Measurements from ENCODE around the gene DMTF1. TPM values are rescaled to one million over a fixed set of nuclear protein-coding genes. Genes with fewer than 3 reads are reported as not detected.
"Not testable (repeated sequence)": the region's sequence is repeated elsewhere in the genome, so short reads cannot be mapped to it uniquely, and the experiment has no call there.

DMTF1 gene
- total RNA-seq, 2 donors from 2014 or later = 75.5 to 122 TPM

DNA sequence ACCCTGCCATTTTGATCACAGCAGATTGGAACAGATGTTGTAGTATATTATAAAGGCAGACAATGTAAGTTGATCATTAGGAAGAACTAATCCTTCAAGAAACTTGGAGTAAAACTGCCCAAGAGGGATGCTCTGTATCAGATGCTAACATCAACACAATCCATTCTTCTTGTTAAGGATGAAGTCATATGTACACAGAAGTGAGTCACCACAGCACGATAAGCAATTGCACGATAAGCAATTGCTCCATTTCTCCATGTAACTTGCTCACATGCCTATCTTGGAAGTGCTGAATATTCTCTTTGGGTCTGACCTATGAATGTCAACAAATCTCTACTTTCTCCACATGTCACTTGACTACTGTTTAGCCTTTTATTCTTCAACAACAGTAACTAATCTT is 41.5 kb upstream of the DMTF1 start:
- intact Hi-C loops (cut with DNase I) = no loop called here
- Histone ChIP-seq H3K36me3 (replicated peaks in 1 of 2; ENCODE audit: insufficient read depth in 1 of 2, low read depth in 2 of 2) (no peaks in the 10 kb centered on the region), H3K27me3 (no peaks in the 10 kb centered on the region), H3K27ac (no peak overlapping the region), H3K9me3 (no peaks in the 10 kb centered on the region), H3K4me1 (no peaks in the 10 kb centered on the region), H3K4me3 (no peak overlapping the region)
- TF ChIP-seq POLR2A (IDR thresholded peaks at IDR 0.05) = no peak
- TF ChIP-seq, protein P1, sequence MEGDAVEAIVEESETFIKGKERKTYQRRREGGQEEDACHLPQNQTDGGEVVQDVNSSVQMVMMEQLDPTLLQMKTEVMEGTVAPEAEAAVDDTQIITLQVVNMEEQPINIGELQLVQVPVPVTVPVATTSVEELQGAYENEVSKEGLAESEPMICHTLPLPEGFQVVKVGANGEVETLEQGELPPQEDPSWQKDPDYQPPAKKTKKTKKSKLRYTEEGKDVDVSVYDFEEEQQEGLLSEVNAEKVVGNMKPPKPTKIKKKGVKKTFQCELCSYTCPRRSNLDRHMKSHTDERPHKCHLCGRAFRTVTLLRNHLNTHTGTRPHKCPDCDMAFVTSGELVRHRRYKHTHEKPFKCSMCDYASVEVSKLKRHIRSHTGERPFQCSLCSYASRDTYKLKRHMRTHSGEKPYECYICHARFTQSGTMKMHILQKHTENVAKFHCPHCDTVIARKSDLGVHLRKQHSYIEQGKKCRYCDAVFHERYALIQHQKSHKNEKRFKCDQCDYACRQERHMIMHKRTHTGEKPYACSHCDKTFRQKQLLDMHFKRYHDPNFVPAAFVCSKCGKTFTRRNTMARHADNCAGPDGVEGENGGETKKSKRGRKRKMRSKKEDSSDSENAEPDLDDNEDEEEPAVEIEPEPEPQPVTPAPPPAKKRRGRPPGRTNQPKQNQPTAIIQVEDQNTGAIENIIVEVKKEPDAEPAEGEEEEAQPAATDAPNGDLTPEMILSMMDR (IDR thresholded peaks at IDR 0.05) = no peak
- WGBS, 2 donors = 35 to 42% methylated on average over 2 of the region's 2 CpGs
- ATAC-seq = no peak
- no peak for DNase-seq

DNA sequence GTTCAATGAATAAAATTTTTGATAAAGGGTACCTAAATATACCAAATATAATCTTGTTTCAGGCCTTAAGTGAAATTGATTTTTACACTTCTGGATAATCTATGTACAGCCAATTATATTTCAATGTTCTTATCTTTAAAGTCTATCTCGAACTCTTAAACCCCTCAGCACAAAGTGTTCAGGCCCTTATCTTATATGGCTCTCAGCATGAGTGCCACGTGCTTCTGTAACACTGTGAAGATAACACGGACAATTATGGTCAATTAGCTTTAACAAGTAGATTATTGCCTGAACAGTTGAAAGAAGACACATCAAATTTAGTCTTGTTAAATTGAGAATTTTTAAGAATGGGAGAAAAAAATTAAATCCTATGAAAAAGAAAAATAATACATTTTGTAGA is 40.4 kb upstream of the DMTF1 start:
- ATAC-seq (no peak), DNase-seq (no peak)
- H3K27ac ChIP-seq = no peak overlapping the region
- no peak overlapping the region for H3K4me3 ChIP-seq
- no peak for TF ChIP-seq POLR2A (IDR thresholded peaks at IDR 0.05)
- TF ChIP-seq, protein P1 (IDR thresholded peaks at IDR 0.05) = no peak
- intact Hi-C loops (cut with DNase I) = no loop called here
- no peaks in the 10 kb centered on the region for H3K27me3 ChIP-seq
- no peaks in the 10 kb centered on the region for H3K9me3 ChIP-seq
- H3K4me1 ChIP-seq = no peaks in the 10 kb centered on the region
- 40 to 45% methylated on average over 3 of the region's 3 CpGs for WGBS, 2 donors
- H3K36me3 ChIP-seq (replicated peaks in 1 of 2; ENCODE audit: insufficient read depth in 1 of 2, low read depth in 2 of 2) = no peaks in the 10 kb centered on the region

DNA sequence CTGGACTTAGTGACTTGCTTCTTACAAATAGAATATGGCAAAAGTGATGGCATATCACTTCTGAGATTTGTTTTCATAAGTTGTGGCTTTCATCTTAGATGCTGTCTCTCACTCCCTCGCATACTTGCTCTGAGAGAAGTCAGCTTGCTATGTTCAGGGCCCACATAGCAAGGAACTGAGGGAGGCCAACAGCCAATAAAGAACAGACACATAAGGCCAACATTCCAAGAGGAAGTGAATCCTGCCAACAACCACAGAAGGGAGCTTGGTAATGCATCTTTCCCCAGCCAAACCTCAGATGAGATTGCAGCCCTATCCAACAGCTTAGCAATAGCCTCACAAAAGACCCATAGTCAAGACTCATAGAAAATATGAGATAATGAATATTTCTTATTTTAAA is 39.2 kb upstream of the DMTF1 start:
- Histone ChIP-seq H3K4me1 (no peaks in the 10 kb centered on the region), H3K9me3 (no peaks in the 10 kb centered on the region), H3K4me3 (no peak overlapping the region), H3K27me3 (no peaks in the 10 kb centered on the region), H3K36me3 (replicated peaks in 1 of 2; ENCODE audit: insufficient read depth in 1 of 2, low read depth in 2 of 2) (no peaks in the 10 kb centered on the region), H3K27ac (no peak overlapping the region)
- TF ChIP-seq, protein P1 (IDR thresholded peaks at IDR 0.05) = no peak
- no peak for TF ChIP-seq POLR2A (IDR thresholded peaks at IDR 0.05)
- ATAC-seq = no peak
- intact Hi-C loops (cut with DNase I) = no loop called here
- peak in 1 of 4 donors; percentile 11 for DNase-seq
- 80 to 81% methylated on average over 1 of the region's 1 CpG for WGBS, 2 donors

DNA sequence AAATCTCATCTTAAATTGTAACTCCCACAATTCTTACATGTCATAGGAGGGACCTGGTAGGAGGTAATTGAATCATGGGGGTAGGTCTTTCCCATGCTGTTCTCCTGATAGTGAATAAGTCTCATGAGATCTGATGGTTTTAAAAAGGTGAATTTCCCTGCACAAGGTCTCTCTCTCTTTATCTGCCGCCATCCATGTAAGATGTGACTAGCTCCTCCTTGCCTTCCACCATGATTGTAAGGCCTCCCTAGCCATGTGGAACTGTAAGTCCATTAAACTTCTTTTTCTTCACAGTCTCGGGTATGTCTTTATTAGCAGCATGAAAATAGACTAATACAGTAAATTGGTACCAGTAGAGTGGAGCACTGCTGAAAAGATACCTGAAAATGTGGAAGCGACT is 38.3 kb upstream of the DMTF1 start:
- H3K27ac ChIP-seq; H3K4me3 ChIP-seq; ATAC-seq; H3K27me3 ChIP-seq; H3K36me3 ChIP-seq (replicated peaks in 1 of 2; ENCODE audit: insufficient read depth in 1 of 2, low read depth in 2 of 2); H3K4me1 ChIP-seq; H3K9me3 ChIP-seq; DNase-seq; intact Hi-C loops (cut with DNase I): not testable (repeated sequence)
- WGBS, 2 donors = 60 to 84% methylated on average over 3 of the region's 3 CpGs

DNA sequence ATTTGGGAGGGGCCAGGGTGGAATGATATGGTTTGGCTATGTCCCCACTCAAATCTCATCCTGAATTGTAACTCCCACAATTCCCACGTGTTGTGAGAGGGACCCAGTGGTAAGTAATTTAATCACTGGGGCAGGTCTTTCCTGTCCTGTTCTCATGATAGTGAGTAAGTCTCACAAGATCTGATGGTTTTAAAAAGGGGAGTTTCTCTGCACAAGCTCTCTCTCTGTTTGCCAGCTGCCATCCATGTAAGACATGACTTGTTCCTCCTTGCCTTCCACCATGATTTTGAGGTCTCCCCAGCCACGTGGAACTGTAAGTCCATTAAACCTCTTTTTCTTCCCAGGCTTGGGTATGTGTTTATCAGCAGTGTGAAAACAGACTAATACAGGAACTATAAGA is 36.5 kb upstream of the DMTF1 start:
- H3K27ac ChIP-seq; H3K9me3 ChIP-seq; H3K4me1 ChIP-seq; intact Hi-C loops (cut with DNase I); H3K27me3 ChIP-seq; H3K36me3 ChIP-seq (replicated peaks in 1 of 2; ENCODE audit: insufficient read depth in 1 of 2, low read depth in 2 of 2); ATAC-seq; DNase-seq; H3K4me3 ChIP-seq: not testable (repeated sequence)
- WGBS, 2 donors = 45 to 57% methylated on average over 2 of the region's 2 CpGs

DNA sequence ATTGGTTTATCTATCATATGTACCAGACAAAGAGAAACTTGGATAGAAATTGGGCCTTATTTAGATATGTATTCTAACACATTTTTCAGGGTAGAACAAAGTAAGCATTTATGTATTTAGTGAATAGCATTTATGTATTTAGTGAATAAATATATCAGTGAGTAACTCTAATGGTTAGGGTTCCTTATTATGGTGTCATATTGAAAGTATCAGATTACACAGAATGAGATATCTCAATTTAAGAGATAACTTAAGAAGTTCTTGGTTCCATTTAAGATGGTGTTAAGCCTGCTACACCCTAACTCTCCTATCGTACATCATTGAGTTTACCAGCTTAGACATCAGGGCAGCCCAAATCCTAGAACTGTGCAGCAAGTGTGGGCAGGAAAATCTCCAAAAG is 35.9 kb upstream of the DMTF1 start:
- H3K4me1 ChIP-seq = no peaks in the 10 kb centered on the region
- 82 to 88% methylated on average over 1 of the region's 1 CpG for WGBS, 2 donors
- intact Hi-C loops (cut with DNase I) = no loop called here
- H3K36me3 ChIP-seq (replicated peaks in 1 of 2; ENCODE audit: insufficient read depth in 1 of 2, low read depth in 2 of 2) = no peaks in the 10 kb centered on the region
- H3K27ac ChIP-seq = no peak overlapping the region
- no peak for TF ChIP-seq POLR2A (IDR thresholded peaks at IDR 0.05)
- TF ChIP-seq, protein P1 (IDR thresholded peaks at IDR 0.05) = no peak
- ATAC-seq (no peak), DNase-seq (no peak)
- no peaks in the 10 kb centered on the region for H3K9me3 ChIP-seq
- H3K27me3 ChIP-seq = no peaks in the 10 kb centered on the region
- H3K4me3 ChIP-seq = no peak overlapping the region

Data from body of pancreas (tissue), 4 donors.